GM18520 (cell line): ENCODE measurements around the gene ERMP1.

Experiments used
- ATAC-seq: cut with Tn5 transposase; IDR thresholded peaks from one replicate; pipeline ENCODE4 v1.9.1; 2021; ENCODE audit not compliant: unreplicated experiment

ERMP1 gene

DNA sequence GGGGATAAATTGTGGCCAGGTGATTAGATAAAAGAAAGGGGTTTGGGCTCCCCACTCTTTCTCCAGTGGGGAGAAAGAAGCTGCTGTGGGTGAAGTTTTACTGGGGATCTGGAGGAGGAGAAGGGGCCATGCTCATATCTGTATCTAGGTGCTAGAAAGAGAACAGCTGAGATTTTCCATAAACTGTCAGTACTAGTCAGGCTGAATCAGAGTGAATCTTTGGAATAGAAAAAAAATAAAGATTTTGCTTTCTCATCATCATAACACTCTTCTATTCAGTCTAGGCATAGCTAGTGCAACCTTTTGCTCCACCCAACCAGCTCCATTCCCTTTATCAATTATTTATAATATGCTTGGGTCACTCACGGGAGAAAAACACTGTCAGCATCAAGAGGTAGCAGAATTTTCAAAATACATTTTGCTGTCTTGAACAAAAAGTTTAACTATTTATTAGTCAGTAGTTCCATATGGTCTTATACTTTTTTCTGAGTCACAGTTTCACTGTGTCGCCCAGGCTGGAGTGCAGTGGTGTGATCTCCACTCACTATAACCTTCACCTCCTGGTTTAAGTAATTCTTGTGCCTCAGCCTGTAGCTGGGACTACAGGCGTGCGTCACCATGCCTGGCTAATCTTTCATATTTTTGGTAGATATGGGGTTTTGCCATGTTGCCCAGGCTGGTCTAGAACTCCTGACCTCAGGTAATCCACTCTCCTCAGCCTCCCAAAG lies 21.3 kb upstream of the ERMP1 start:
- no peak for ATAC-seq

DNA sequence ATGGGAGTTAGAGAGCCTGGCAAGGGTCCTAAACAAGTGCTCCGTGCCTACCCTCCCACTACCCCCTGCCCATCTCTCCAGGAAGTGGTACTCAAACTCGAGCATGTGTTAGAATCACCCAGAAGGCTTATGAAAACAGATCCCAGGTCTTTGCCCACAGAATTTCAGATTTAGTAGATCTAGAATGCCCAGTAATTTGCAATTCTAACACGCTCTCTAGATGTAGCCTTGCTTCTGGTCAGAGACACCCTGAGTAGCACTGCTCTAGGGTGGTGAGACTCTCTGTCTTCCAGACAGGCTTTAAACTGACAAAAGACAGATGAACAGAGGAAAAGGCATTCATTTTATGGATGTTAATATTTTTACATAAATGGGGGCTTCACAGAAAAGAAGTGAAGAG lies 20.7 kb upstream of the ERMP1 start:
- no peak for ATAC-seq

DNA sequence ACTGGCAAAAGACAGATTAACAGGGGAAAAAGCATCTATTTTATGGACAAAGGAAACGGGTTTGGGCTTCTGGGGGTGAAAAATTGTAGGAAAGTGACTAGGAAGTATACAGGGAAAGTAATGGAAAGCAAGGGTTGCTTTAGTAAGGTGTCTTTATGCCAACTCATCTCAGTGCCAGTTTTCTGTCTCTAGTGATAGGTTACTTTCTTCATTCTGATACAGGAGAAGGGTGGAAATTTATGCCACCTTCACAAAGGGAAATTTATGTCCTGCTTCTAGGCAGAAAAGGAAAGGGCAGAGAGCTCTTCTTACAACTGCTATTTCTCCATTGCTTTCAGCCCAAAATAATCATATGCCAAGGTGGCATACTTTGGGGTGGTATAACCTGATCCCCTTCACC lies 20.1 kb upstream of the ERMP1 start:
- ATAC-seq = no peak

DNA sequence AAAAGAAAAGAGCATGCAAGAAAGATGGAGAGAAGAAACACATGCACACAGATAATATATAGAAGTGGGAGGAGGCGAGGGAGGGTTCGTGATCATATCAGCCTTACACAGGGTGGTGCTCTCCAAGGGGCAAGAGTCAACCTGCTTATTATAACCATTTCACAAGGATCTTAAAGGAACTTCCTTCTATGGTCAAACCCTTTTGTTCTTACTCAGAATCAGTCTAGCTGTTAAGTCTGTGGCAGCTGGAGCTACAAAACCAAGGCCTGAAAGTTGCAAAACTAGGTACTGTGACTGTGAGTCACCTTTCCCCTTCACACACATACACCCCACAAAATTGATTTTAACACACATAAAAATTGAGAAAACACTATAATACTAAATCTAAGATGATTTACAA lies 18.5 kb upstream of the ERMP1 start:
- peak; percentile 92 for ATAC-seq

DNA sequence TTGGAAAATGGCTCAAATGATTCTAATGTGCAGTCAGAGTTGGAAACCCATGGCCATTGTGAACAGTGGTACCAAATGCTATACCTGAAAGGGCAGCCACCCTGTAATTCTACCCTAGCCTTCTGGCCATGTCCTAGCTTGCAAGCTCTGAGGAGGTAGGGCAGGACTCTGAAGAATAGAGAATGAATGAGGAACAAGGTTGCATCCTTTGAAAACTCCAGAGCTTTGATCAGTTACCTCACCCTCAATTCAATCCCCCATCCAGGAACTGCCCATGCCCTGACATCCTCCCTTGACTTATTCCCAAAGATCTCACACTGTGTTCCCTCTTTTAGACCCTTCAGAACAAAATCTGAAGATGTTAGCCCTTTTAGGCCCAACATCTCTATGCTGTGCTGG lies 17.8 kb upstream of the ERMP1 start:
- no peak for ATAC-seq

DNA sequence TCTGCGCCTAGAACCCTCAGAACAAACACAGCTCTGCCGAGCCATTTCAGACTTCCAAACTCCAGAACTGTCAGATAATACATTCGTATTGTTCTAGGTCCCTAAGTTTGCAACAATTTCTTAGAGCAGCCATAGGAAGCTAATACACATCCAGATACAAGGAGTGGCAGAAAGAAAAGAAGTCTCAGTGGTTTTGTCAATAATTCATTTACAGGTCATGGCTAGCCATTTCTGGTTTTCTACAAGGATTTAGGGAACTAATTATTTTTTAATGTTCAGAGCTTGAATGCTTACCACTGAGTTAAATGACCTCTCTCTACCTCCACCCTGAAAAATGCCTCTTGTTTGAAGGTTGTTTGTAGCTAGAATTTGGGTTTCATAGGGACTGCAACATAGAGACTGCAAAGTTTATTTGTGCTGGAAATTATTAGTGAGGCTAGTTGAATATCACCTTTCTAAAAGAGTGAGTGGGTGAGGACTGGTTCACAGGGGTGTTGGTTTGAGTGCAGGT lies 15.5 kb upstream of the ERMP1 start:
- no peak for ATAC-seq

DNA sequence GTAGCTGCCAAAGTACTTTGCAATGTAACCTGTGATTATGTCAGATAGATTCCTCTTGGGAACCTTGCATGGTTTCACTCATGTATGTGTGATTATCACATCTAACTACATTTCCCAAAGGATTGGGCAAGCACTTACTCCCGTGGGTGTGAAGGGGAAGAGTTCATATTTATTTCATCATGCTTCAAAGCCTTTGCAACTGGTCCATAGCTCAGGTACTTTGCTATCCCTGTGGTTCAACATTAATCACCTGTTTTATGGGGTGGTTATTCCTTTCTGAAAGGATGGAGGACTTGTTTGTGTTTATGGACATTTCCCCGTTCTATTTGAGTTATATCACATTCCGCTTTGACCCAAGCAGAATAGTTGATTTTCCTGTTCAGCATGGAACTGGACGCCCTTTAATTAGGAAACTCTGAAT lies 13.6 kb upstream of the ERMP1 start:
- ATAC-seq = no peak

DNA sequence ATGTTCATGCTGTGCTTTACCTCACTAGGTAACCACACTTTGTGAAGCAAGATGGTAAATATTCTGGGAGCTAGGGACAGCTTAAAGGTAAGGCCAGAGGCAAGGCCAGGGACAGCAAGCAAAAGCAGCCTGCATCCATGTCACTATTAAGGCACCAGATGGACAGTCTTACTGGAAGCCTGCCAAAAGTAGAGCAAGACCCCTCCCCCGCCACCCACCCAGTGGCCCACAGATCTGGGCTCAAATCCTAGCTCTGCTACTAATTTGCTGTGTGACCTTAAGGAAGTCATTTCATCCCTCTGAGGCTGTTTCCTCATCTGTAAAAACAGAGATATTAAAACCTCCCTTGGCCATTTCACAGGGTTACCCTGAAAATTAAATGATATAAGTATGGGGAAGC lies 13.2 kb upstream of the ERMP1 start:
- ATAC-seq = no peak

DNA sequence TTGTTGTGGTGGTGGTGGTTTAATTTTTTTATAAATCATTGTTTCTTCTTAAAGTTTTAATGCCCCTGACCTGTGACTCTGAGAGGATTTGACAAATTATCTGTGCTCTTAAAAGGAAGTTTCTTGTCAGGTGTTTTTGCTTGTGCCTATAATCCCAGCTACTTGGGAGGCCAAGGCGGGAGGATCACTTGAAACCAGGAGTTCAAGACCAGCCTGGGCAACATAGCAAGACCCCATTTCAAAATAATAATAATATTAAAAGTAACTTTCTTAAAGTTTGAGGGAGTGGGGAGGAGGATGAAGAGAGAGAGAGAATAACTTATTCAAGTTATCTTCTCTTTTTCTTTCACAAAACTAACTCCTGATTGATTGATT lies 12.2 kb upstream of the ERMP1 start:
- no peak for ATAC-seq

DNA sequence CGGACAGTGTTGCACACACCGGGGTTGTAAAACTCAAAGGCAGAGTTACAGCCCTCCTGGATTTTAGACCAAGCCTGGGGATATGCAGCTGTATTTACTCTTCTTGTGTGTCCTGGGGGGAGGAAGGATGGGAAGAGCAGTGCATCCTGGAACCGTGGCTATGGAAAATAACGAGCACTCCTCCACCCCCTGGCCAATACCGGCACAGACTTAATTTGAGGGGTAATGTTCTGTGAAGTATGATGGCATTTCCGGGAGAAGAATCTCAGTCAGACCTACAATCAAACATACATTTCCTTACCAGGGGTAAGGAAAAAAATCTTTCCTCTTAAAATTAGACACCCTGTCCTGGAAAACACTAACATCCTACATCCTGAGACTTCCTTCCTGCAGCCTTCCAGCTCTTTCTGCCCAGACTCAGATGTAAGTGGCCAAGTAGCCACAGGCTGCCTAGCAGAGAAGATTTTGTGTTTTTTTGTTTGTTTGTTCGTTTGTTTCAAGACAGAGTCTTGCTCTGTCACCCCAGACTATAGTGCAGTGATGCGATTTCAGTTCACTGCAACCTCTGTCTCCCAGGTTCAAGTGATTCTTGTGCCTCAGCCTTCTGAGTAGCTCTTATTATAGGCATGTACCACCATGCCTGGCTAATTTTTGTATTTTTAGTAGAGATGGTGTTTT lies 11.0 kb upstream of the ERMP1 start:
- ATAC-seq = no peak

DNA sequence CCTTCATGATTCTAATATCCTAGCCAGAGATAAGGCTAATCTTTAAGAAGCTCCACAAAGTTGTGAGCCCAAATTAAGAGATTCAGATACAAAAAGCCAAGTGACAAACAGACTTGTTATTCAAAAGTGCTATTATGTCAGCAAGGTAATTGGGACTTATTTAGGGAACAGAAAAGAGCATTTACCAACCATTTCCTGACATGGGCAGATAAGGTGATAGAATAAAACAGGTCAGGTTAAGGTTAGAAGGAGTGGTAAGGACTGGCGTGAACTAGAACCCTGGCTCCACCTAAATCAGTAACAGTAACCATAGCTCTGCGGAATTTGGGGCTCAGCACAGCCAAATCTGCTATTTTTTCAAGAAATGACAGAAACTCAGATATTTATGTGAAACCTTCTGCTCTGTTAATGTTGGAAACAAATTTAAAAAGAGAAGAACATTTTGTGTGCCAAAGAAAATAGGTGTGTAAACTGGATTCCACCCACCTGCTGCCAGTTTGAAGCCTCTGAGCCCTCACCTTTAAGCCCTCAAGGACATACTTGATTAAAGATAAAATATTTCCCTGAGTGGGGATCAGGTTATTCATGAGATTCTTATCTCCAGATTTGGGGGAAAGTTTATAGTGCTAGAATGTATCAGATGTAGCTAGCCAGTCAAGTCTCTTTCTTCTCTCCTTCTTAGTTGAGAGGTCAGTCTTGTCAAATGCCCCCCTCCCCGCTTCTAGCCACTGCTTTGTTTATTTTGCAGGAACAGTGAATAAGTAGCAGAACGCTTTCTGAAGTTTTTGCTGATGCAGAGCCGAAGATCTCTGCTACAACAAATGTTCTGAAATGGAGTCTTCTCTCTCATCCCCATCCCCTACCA lies 10.2 kb upstream of the ERMP1 start:
- no peak for ATAC-seq

DNA sequence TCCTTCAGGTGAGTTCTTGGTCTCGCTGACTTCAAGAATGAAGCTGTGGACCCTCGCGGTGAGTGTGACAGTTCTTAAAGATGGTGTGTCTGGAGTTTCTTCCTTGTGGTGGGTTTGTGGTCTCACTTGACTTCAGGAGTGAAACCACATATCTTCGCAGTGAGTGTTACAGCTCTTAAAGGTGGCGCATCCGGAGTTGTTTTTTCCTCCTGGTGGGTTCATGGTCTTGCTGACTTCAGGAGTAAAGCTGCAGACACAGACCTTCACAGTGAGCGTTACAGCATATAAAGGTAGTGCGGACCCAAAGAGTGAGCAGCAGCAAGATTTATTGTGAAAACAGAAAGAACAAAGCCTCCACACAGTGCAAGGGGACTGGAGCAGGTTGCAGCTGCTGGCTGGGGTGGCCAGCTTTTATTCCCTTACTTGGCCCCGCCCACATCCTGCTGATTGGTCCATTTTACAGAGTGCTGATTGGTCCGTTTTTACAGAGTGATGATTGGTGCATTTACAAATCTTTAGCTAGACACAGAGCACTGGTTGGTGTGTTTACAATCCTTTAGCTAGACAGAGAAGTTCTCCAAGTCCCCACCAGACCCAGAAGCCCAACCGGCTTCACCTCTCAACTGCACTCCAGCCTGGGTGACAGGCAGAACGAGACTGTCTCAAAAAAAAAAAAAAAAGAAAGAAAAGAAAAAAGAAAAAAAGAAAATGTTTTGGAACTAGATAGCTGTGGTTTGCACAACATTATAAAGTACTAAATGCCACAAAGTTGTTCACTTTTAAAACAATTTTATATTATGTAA lies 9.1 kb upstream of the ERMP1 start:
- ATAC-seq = no peak

DNA sequence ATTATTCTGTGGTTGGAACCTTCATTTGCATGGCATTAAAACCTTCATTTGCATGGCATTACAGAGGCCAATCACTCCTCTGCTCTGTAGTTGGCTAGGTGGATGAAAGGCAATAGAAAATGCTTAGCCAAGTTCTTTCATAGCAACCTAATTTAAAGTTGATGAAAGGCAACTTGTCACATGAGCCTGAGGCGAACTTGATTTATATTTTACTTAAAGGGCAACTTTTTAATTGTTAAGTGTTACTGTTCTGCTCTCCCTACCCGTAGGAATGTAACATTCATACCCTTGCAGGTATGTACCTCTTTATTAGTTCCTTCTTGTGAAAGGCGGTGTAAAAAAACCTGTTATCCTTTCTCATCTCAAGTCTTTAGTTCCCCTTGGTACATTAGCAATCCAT lies 7.9 kb upstream of the ERMP1 start:
- no peak for ATAC-seq

DNA sequence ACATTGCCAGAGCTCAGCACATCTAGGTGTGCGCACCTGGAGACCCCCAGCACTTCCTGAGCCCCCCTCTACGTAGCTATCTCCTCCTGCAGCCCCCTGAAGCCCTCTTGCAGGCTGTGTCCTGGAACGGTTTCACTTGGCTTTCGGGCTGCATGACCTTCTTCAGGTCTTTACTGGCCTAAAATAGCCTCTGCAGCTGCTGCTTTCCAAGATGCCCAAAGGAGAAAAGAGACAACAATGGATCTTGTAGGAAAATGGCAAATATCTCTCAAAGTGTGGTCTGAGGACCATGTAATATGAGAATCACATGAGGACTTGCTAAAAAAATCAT lies 6.6 kb upstream of the ERMP1 start:
- no peak for ATAC-seq

DNA sequence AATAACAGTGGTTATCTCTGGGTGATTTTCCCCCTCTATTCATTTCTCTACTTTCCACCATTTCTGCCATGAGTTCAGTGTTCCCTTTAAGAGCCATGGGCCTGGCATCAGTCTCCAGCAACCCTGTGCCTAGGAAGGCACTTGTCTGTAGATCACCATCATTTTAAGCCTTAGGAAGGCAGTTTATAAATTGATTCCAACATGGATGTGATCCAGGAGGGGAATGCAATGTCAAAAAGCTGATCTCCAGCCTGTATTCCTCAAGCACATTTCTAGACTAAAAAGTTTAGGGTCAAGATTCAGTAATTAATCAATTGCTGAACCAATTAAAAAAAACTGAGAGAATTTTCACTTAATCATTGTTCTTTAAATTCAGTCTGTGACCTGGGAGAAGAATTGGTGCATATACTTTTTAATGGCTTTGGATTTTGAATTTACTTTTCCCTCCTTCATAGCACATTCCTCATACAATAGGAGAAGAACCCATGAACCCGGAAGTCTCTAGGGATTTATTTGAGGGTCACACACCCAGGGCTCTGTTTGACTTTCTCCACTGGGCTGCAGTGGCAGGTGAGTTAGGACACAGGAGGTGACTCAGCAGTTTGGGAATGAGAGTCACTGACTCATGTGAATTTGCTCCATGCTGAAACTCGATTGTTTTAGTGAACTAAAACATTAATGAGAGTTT lies 6.1 kb upstream of the ERMP1 start:
- ATAC-seq = no peak

DNA sequence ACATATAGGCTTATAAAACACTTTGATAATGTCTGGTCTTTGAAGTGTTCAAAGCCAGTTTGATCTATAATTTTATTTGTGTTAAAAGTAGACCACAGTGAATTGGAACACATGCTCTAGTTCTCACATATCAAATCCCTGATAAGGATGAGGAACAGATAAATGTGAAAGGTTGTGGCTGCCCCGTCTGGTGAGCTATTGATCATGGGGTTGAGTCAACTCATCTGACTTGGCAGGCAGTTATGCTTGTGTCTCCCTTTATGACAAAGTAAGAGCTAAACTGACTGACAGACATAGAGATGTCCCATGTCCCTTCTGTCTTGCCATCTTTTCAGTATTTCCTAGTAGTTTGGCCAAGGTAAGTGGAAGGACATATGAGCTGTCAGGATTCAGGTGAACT lies 2.9 kb upstream of the ERMP1 start:
- ATAC-seq = no peak

DNA sequence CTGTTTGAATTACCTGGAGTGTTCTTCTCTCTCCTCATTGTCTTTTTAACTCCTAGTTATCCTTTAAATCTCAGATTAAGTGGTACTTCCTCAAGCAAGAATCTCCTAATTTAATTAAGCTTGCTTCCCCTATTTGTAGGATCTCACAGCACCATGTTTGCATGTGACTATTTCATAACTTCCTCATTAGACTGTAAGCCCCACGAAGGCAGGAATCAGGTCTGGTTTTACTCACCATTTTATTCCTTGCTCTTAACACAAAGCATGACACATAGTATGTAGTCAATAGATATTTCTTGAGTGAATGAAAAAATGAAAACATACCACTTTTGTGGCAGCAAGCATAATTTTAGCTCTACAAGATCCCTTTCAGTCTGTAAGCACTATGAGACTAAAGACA lies 1.3 kb upstream of the ERMP1 start:
- no peak for ATAC-seq

DNA sequence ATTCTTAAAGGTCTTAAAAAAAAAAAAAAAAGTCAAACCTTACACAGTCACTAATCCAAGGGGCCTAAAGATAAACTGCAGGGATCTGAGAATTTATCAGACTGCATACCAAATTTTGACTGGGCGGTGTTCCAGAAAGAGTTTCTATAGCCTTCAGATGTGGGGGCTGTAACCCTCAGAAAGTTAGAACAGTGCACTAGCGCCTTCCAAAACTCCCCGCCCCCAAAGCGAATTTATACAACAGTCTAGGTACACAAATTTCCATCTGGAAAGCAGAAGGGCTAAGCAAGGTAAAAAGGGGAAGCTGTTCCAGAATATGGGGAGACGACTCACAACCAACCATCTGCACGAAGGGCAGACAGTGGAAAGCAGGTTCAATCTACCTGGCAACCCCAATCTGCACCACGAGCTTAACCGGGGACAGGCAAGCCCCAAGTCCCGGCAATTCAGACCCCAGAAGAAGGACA lies 813 bp downstream of the ERMP1 start:
- no peak for ATAC-seq

DNA sequence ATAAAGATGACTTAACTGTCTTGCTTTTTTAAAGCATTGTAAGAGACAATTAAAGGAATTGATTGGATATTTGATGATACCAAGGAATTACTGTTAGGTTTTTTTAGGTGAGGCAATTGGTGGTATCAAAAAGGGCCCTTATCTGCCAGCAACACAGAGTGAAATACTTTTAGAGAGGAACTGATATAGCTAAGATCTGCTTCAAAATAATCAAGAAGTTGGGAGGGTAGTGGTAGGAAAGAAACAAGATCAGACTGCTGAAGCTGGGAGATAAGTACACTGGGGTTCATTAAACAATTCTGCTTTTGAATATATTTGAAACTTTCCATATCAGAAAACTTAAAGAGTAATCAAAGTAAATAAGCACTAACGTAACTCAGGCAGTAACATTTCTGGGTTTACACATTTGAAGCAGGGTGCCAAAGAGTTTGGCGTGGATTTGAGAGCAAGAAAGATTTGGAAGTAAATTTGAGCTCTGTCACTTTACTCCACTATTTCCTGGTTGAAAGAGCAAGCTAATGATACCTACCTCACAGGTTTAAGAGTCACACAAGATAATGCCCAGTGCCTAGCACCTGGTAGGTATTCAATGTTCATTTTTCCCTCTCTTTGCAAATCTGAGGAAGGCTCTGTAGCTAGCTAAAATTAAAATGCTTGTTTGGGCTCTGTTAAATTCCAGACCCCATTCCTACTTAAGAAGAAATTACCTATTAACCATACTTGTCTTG lies 6.9 kb downstream of the ERMP1 start:
- ATAC-seq = no peak

DNA sequence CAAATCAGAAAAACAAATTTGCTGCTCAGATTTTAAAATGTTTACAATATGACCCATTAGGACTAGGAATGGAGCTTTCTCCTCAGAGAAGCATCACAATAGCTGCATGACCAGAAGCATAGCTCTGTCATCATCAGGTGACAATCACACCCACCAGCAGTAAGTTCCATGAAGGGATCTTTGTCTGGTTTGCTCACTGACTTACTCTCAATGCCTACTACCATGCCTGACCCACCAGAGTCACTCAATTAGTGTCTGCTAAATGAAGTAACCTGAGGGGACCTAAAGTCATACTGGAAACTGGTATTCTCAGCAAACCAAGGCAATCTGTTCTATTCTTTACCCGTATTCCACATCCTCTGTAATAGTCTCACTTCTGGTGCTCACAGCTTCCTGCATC lies 7.7 kb downstream of the ERMP1 start:
- no peak for ATAC-seq
